Activated CD4-positive, CD25-positive, alpha-beta regulatory T cell treated with anti-CD3 and anti-CD28 coated beads, Interleukin-2, amount 50 U/mL, for 16 hours (primary cell): ENCODE data around the gene HSPBP1.

Experiments
- DNase-seq: peaks from one replicate; pipeline ENCODE4 v3.0.0-alpha.2; 2020; ENCODE audit warnings: low read depth, low spot score

The HSPBP1 gene

GRCh38 chr19:55305491-55305890 is 25.6 kb upstream of the HSPBP1 start:
- no peak for DNase-seq

GRCh38 chr19:55304980-55305379 is 25.1 kb upstream of the HSPBP1 start:
- no peak for DNase-seq

GRCh38 chr19:55304279-55304978 is 24.5 kb upstream of the HSPBP1 start:
- DNase-seq = no peak

GRCh38 chr19:55303477-55303876 is 23.6 kb upstream of the HSPBP1 start:
- no peak for DNase-seq

- no peak for DNase-seq
These were observed 22.4 kb upstream of the HSPBP1 start for GRCh38 chr19:55302318-55302703.

GRCh38 chr19:55301459-55302317 is 21.8 kb upstream of the HSPBP1 start:
- DNase-seq = peak; percentile 86

- no peak for DNase-seq
These were observed 21.1 kb upstream of the HSPBP1 start for GRCh38 chr19:55300886-55301458.

- DNase-seq = no peak
These were observed 20.1 kb upstream of the HSPBP1 start for GRCh38 chr19:55299991-55300390.

GRCh38 chr19:55297267-55297666 is 17.4 kb upstream of the HSPBP1 start:
- DNase-seq = no peak

GRCh38 chr19:55289117-55289796 is 9.3 kb upstream of the HSPBP1 start:
- no peak for DNase-seq

GRCh38 chr19:55287361-55288079 is 7.6 kb upstream of the HSPBP1 start:
- no peak for DNase-seq

- DNase-seq = no peak
These were observed 5.5 kb upstream of the HSPBP1 start for GRCh38 chr19:55285229-55285890.

GRCh38 chr19:55284405-55285058 is 4.6 kb upstream of the HSPBP1 start:
- no peak for DNase-seq

- no peak for DNase-seq
These were observed 3.9 kb upstream of the HSPBP1 start, which contains the start of gene BRSK1 for GRCh38 chr19:55283548-55284377. TSS of gene BRSK1 (plus strand) at chr19:55283997. CDS start at chr19:55284443, 446 bp downstream.

- no peak for DNase-seq
These were observed 570 bp downstream of the HSPBP1 start for GRCh38 chr19:55279340-55279739.

GRCh38 chr19:55278391-55279135 is 1.3 kb downstream of the HSPBP1 start:
- no peak for DNase-seq

GRCh38 chr19:55277494-55277893 is 2.4 kb downstream of the HSPBP1 start:
- DNase-seq = no peak

GRCh38 chr19:55276720-55277430 is 3.0 kb downstream of the HSPBP1 start:
- DNase-seq = no peak
